OCI-LY3 (cell line): ENCODE measurements around the gene DAZAP1.

Experiments
- H2AFZ ChIP-seq: fragments of 200-600, 300-600 bp; shearing (Covaris generic); 2 replicates; pipeline ENCODE4 v1.6.0; 2014; ENCODE audit warnings: antibody characterized with exemption, low read depth, low read length
- H3K27ac ChIP-seq: fragments of 200-600, 300-600 bp; sonication (generic); 2 replicates; pipeline ENCODE4 v1.5.1; 2014; ENCODE audit warnings: mild to moderate bottlenecking, low read length, moderate library complexity, mixed read lengths
- H3K27me3 ChIP-seq: fragments of 200-600, 300-600 bp; sonication (generic); 2 replicates; pipeline ENCODE4 v1.6.1; 2014; ENCODE audit warnings: low read depth, low read length, mixed read lengths
- H3K36me3 ChIP-seq: fragments of 200-600, 300-600 bp; sonication (generic); replicated peaks from 2 replicates; pipeline ENCODE3; 2014; ENCODE audit warnings: low read depth, low read length, mixed read lengths
- H3K4me1 ChIP-seq: fragments of 300-600, 200-600 bp; sonication (generic); 2 replicates; pipeline ENCODE4 v1.6.1; 2014; ENCODE audit warnings: low read length, mixed read lengths
- H3K4me2 ChIP-seq: fragments of 200-600, 300-600 bp; sonication (generic); 2 replicates; pipeline ENCODE4 v1.6.1; 2014; ENCODE audit warnings: low read length, mixed read lengths
- H3K4me3 ChIP-seq: fragments of 300-600, 200-600 bp; sonication (generic); 2 replicates; pipeline ENCODE4 v1.5.1; 2014; ENCODE audit warnings: antibody characterized with exemption, mild to moderate bottlenecking, low read length, moderate library complexity
- H3K79me2 ChIP-seq: fragments of 300-600, 200-600 bp; shearing (Covaris generic); 2 replicates; pipeline ENCODE4 v1.6.1; 2014; ENCODE audit warnings: mild to moderate bottlenecking, low read length, mixed read lengths
- H3K9ac ChIP-seq: fragments of 300-600, 200-600 bp; shearing (Covaris generic); 2 replicates; pipeline ENCODE4 v1.6.0; 2014; ENCODE audit warnings: mild to moderate bottlenecking, low read length, moderate library complexity
- H3K9me3 ChIP-seq: fragments of 200-600, 300-600 bp; shearing (Covaris generic); 2 replicates; pipeline ENCODE4 v1.6.1; 2014; ENCODE audit warnings: low read length, mixed read lengths; ENCODE audit not compliant: insufficient read depth
- H4K20me1 ChIP-seq: fragments of 200-600, 300-600 bp; sonication (generic); 2 replicates; pipeline ENCODE4 v1.6.1; 2016; ENCODE audit warnings: low read length, mixed read lengths; ENCODE audit not compliant: insufficient read depth
- EZH2phosphoT487 ChIP-seq: fragments of 200-600 bp; shearing (Covaris generic); IDR thresholded peaks from 2 replicates; pipeline ENCODE4 v1.6.1; 2018; ENCODE audit warnings: antibody characterized with exemption, mixed run types, low read depth
- TF ChIP-seq, protein P1 (sequence below): fragments of 200-600, 300-600 bp; sonication (generic); IDR thresholded peaks from 2 replicates; pipeline ENCODE4 v1.5.1; 2014; ENCODE audit warnings: antibody characterized with exemption, low read length, low read depth

DAZAP1 gene

DNA sequence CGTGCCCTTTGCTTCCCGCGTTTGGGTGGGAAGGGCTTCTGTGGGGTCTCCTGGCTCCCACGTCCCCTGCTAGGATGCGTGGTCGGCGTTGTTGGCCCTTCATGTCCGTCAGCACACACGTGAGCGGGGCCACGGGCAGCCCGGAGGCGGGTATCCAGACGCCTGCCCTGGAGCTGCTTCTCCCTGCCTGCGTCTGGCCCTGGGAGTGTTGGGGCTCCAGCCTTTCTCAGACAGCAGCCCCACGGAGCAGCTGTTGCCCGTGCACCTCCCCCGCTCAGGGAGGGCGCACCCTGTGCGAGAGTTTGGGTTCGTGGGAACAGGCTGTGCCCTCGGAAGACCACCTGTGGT, 14.5 kb downstream of the DAZAP1 start:
- no peak overlapping the region for H3K4me2 ChIP-seq
- no peak for TF ChIP-seq EZH2phosphoT487
- TF ChIP-seq, protein P1, sequence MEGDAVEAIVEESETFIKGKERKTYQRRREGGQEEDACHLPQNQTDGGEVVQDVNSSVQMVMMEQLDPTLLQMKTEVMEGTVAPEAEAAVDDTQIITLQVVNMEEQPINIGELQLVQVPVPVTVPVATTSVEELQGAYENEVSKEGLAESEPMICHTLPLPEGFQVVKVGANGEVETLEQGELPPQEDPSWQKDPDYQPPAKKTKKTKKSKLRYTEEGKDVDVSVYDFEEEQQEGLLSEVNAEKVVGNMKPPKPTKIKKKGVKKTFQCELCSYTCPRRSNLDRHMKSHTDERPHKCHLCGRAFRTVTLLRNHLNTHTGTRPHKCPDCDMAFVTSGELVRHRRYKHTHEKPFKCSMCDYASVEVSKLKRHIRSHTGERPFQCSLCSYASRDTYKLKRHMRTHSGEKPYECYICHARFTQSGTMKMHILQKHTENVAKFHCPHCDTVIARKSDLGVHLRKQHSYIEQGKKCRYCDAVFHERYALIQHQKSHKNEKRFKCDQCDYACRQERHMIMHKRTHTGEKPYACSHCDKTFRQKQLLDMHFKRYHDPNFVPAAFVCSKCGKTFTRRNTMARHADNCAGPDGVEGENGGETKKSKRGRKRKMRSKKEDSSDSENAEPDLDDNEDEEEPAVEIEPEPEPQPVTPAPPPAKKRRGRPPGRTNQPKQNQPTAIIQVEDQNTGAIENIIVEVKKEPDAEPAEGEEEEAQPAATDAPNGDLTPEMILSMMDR: no peak
- H3K9ac ChIP-seq: no peak overlapping the region

DNA sequence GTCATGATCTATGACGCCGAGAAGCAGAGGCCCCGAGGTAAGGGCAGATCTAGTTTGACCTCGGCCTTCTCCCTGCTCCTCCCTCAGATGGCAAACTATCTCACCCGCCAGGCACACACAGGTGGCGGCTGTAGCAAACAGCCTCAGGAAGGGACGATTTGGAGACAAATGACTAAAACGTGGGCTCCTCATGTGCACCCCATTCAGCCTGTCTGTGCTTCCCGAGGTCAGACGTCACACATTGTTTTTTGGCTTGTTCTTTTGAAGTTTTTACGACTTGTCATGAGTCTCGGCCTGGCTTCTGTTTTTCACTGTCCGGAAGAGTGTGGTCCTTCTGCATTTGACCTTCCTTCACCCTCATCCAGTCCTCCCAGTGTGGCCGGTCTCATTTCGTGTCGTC, 15.0 kb downstream of the DAZAP1 start:
- Histone ChIP-seq H4K20me1 (peaks cover 89% of the 10 kb centered on the region), H3K9me3 (no peaks in the 10 kb centered on the region), H3K4me1 (no peaks in the 10 kb centered on the region), H3K79me2 (peaks cover 98% of the 10 kb centered on the region), H3K4me2 (no peak overlapping the region), H3K27ac (no peak overlapping the region), H2AFZ (no peak overlapping the region), H3K4me3 (no peak overlapping the region), H3K27me3 (no peaks in the 10 kb centered on the region), H3K9ac (no peak overlapping the region), H3K36me3 (peaks cover 86% of the 10 kb centered on the region)
- no peak for TF ChIP-seq EZH2phosphoT487
- TF ChIP-seq, protein P1: no peak

More for the DNA sequence above, 14.5 kb downstream of the DAZAP1 start:
- Histone ChIP-seq H4K20me1 (peaks cover 89% of the 10 kb centered on the region), H3K36me3 (peaks cover 85% of the 10 kb centered on the region), H3K9me3 (no peaks in the 10 kb centered on the region), H3K27ac (no peak overlapping the region), H3K79me2 (peaks cover 98% of the 10 kb centered on the region), H3K27me3 (no peaks in the 10 kb centered on the region), H3K4me1 (no peaks in the 10 kb centered on the region), H3K4me3 (no peak overlapping the region), H2AFZ (no peak overlapping the region)

DNA sequence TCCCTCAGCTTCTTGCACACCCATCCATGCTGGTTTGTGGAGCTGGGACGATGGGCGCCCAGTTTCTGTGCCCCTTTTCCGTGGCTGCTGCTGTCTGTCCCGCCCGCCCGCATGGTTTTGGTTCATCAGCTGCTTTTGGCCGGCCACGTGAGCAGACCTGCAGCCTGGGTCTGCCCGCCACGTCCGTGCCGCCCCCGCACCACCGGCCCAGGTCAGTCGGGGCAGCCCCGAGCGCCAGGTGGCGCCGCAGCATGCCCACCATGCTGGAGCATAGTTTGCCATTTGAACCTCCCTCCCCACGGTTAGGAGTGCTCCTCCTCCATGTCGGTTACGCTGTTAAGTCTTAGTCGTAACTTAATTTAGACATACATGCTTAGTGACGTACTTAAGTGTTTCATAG, 15.6 kb downstream of the DAZAP1 start:
- Histone ChIP-seq H3K27me3 (no peaks in the 10 kb centered on the region), H4K20me1 (peaks cover 85% of the 10 kb centered on the region), H3K27ac (no peak overlapping the region), H3K9me3 (no peaks in the 10 kb centered on the region), H3K36me3 (peaks cover 88% of the 10 kb centered on the region), H3K79me2 (peaks cover 98% of the 10 kb centered on the region), H2AFZ (no peak overlapping the region), H3K9ac (no peak overlapping the region), H3K4me1 (no peaks in the 10 kb centered on the region), H3K4me2 (no peak overlapping the region), H3K4me3 (no peak overlapping the region)
- TF ChIP-seq, protein P1: no peak
- TF ChIP-seq EZH2phosphoT487: no peak

DNA sequence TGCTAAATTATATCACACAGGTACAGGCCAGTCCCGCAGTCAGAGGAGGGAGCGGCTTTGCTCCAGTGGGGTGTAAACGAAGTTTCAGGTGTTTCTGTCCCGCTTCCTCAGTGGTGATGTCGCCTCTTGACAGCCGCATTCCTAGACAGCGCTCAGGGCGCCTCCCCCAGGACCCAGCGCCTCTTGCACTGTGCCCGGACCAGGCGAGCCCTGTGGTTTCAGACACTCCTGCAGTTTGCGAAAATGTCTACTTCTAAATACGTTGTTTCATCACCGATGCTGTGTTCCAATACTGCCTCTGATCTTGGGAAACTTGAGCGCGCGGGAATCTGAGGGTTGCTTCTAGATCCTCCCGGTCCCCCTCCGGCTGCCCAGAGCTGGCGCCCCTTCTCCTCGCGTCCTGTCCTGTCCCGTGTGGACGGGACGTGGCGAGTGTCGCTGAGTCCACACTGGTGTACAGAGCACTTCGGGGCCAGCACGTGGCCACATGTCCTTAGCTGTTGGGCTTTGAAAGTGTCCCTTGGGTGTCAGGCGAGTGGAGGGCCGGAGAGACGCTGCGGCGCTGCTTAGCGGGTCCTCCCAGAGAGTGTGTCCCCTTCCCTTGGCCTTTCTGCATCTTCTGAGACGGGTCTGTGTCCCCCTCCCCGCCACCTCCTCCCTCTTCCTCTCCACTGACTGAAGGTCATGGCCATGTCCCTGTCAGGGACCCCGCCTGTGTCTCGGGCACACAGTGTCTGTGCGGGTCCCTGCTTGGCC, 16.2 kb downstream of the DAZAP1 start:
- H3K4me3 ChIP-seq: no peak overlapping the region
- TF ChIP-seq, protein P1: no peak
- no peak for TF ChIP-seq EZH2phosphoT487
- peaks cover 96% of the 10 kb centered on the region for H3K79me2 ChIP-seq
- H3K27ac ChIP-seq: no peak overlapping the region
- H3K9me3 ChIP-seq: no peaks in the 10 kb centered on the region
- H3K9ac ChIP-seq: no peak overlapping the region
- H3K36me3 ChIP-seq: peaks cover 89% of the 10 kb centered on the region
- H4K20me1 ChIP-seq: peaks cover 79% of the 10 kb centered on the region
- H2AFZ ChIP-seq: no peak overlapping the region
- no peaks in the 10 kb centered on the region for H3K4me1 ChIP-seq
- H3K27me3 ChIP-seq: no peaks in the 10 kb centered on the region
- no peak overlapping the region for H3K4me2 ChIP-seq
